H9 (cell line): ENCODE data around the gene MFSD2B. TPM values are rescaled to one million over a fixed set of nuclear protein-coding genes. Genes with fewer than 3 reads are reported as not detected.

Experiments
- DNase-seq: peaks from one replicate; pipeline ENCODE4 v3.0.0-alpha.2; 2017
- H2AFZ ChIP-seq: one replicate; pipeline ENCODE4 v1.6.1; 2013; ENCODE audit warnings: mild to moderate bottlenecking, low read length, control low read depth, moderate library complexity
- H2AK5ac ChIP-seq: 2 replicates; pipeline ENCODE4 v1.6.1; 2013; ENCODE audit warnings: low read length, control low read depth, mixed read lengths; ENCODE audit not compliant: insufficient read length
- H2BK120ac ChIP-seq: one replicate; pipeline ENCODE4 v1.6.1; 2013; ENCODE audit warnings: low read depth, mild to moderate bottlenecking, low read length, control low read depth, inconsistent platforms; ENCODE audit not compliant: poor library complexity, severe bottlenecking
- H2BK12ac ChIP-seq: 2 replicates; pipeline ENCODE4 v1.6.1; 2013; ENCODE audit warnings: low read length, control low read depth, mixed read lengths, low read depth; ENCODE audit not compliant: insufficient read length
- H2BK15ac ChIP-seq: 2 replicates; pipeline ENCODE4 v1.6.1; 2013; ENCODE audit warnings: low read depth, low read length, control low read depth
- H2BK20ac ChIP-seq: one replicate; pipeline ENCODE4 v1.6.1; 2013; ENCODE audit warnings: low read depth, mild to moderate bottlenecking, low read length, control low read depth, inconsistent platforms; ENCODE audit not compliant: poor library complexity, severe bottlenecking
- H2BK5ac ChIP-seq: 2 replicates; pipeline ENCODE4 v1.6.1; 2013; ENCODE audit warnings: low read length, control low read depth, mixed read lengths; ENCODE audit not compliant: insufficient read length
- H3K14ac ChIP-seq: 2 replicates; pipeline ENCODE4 v1.6.1; 2013; ENCODE audit warnings: low read length, control low read depth; ENCODE audit not compliant: insufficient read depth
- H3K18ac ChIP-seq: 2 replicates; pipeline ENCODE4 v1.6.1; 2013; ENCODE audit warnings: low read depth, mild to moderate bottlenecking, mixed read lengths, low read length, control low read depth; ENCODE audit not compliant: insufficient read length
- H3K23ac ChIP-seq: 2 replicates; pipeline ENCODE4 v1.6.1; 2013; ENCODE audit warnings: low read length, control low read depth, mixed read lengths, low read depth; ENCODE audit not compliant: insufficient read length
- H3K23me2 ChIP-seq: 2 replicates; pipeline ENCODE4 v1.6.1; 2013; ENCODE audit warnings: low read depth, mild to moderate bottlenecking, mixed read lengths, low read length, control low read depth; ENCODE audit not compliant: insufficient read length, poor library complexity, severe bottlenecking
- H3K27ac ChIP-seq: 2 replicates; pipeline ENCODE4 v1.5.1; 2013; ENCODE audit warnings: low read length, control low read depth, mixed read lengths, low read depth; ENCODE audit not compliant: insufficient read length
- H3K27me3 ChIP-seq: 2 replicates; pipeline ENCODE4 v1.6.1; 2013; ENCODE audit warnings: low read length, control low read depth, inconsistent platforms; ENCODE audit not compliant: insufficient read depth
- H3K4ac ChIP-seq: 2 replicates; pipeline ENCODE4 v1.6.1; 2013; ENCODE audit warnings: low read depth, mild to moderate bottlenecking, control low read depth, inconsistent platforms, low read length, moderate library complexity
- H3K4me1 ChIP-seq: 2 replicates; pipeline ENCODE4 v1.6.1; 2013; ENCODE audit warnings: low read length, control low read depth, inconsistent platforms; ENCODE audit not compliant: insufficient read depth
- H3K4me2 ChIP-seq: 2 replicates; pipeline ENCODE4 v1.6.1; 2013; ENCODE audit warnings: low read length, control low read depth, mixed read lengths; ENCODE audit not compliant: insufficient read length, insufficient read depth
- H3K56ac ChIP-seq: 2 replicates; pipeline ENCODE4 v1.6.1; 2013; ENCODE audit warnings: low read depth, mild to moderate bottlenecking, mixed read lengths, low read length, control low read depth; ENCODE audit not compliant: insufficient read length
- H3K79me1 ChIP-seq: 2 replicates; pipeline ENCODE4 v1.6.1; 2013; ENCODE audit warnings: low read depth, mild to moderate bottlenecking, moderate library complexity, low read length, control low read depth, inconsistent platforms; ENCODE audit not compliant: insufficient read depth, poor library complexity, severe bottlenecking
- H3K79me2 ChIP-seq: 2 replicates; pipeline ENCODE4 v1.6.1; 2013; ENCODE audit warnings: low read length, control low read depth, inconsistent platforms; ENCODE audit not compliant: insufficient read depth
- H3K9ac ChIP-seq: 2 replicates; pipeline ENCODE4 v1.6.1; 2013; ENCODE audit warnings: low read length, control low read depth, mixed read lengths; ENCODE audit not compliant: insufficient read length; ENCODE audit errors: extremely low read depth
- H3K9me3 ChIP-seq: one replicate; pipeline ENCODE4 v1.6.1; 2013; ENCODE audit warnings: low read depth, low read length, inconsistent platforms; ENCODE audit not compliant: control insufficient read depth
- H3T11ph ChIP-seq: one replicate; pipeline ENCODE4 v1.6.1; 2013; ENCODE audit warnings: mild to moderate bottlenecking, low read length, control low read depth, inconsistent platforms
- H4K20me1 ChIP-seq: one replicate; pipeline ENCODE4 v1.6.1; 2013; ENCODE audit not compliant: control insufficient read depth, insufficient read length, insufficient read depth
- H4K5ac ChIP-seq: 2 replicates; pipeline ENCODE4 v1.6.1; 2013; ENCODE audit warnings: low read depth, mild to moderate bottlenecking, mixed read lengths, low read length, control low read depth; ENCODE audit not compliant: insufficient read length
- H4K8ac ChIP-seq: replicated peaks from 2 replicates; pipeline ENCODE4 v1.6.1; 2013; ENCODE audit warnings: low read length, control low read depth, mixed read lengths, low read depth; ENCODE audit not compliant: insufficient read length
- H4K91ac ChIP-seq: 2 replicates; pipeline ENCODE4 v1.6.1; 2013; ENCODE audit warnings: low read depth, mild to moderate bottlenecking, moderate library complexity, mixed read lengths, low read length, control low read depth; ENCODE audit not compliant: insufficient read length
- H3K27ac Mint-ChIP-seq, 3 experiments: 2 replicates in 2 of 3; 3 replicates in 1 of 3; pipeline ENCODE4 v1.8.0; 2020 to 2021; ENCODE audit warnings: mixed read lengths in 3 of 3, mild to moderate bottlenecking in 1 of 3, moderate library complexity in 1 of 3
- H3K27me3 Mint-ChIP-seq: 2 replicates; pipeline ENCODE4 v1.8.0; 2021; ENCODE audit warnings: low read depth, mild to moderate bottlenecking, moderate library complexity, mixed read lengths
- H3K36me3 Mint-ChIP-seq, 3 experiments: 2 replicates in 2 of 3; 3 replicates in 1 of 3; pipeline ENCODE4 v1.8.0; 2020 to 2021; ENCODE audit warnings: low read depth in 3 of 3, mixed read lengths in 3 of 3; ENCODE audit not compliant: insufficient read depth in 1 of 3
- H3K4me1 Mint-ChIP-seq, 2 experiments: 2 replicates each; pipeline ENCODE4 v1.8.0; 2020; ENCODE audit warnings: mixed read lengths in 2 of 2
- H3K4me3 Mint-ChIP-seq, 2 experiments: 2 replicates in 1 of 2; 3 replicates in 1 of 2; pipeline ENCODE4 v1.8.0; 2020 to 2021; ENCODE audit warnings: mild to moderate bottlenecking in 2 of 2, mixed read lengths in 2 of 2, moderate library complexity in 1 of 2
- H3K9me3 Mint-ChIP-seq, 2 experiments: 2 replicates in 1 of 2; 3 replicates in 1 of 2; pipeline ENCODE4 v1.8.0; 2020; ENCODE audit warnings: mild to moderate bottlenecking in 2 of 2, mixed read lengths in 2 of 2, moderate library complexity in 1 of 2
- total RNA-seq: library from RNA; stranded (reverse); gene quantifications from 2 replicates; pipeline ENCODE4 v1.2.1, GENCODE V29; 2021
- TF ChIP-seq, protein P1 (sequence below): fragments of 200-600 bp; sonication (generic); conservative IDR thresholded peaks from 3 replicates; pipeline ENCODE4 v1.8.0; 2021; ENCODE audit warnings: antibody characterized with exemption, mild to moderate bottlenecking

The MFSD2B gene
- total RNA-seq, 1 experiment from 2014 or later: 1.3 TPM

DNA sequence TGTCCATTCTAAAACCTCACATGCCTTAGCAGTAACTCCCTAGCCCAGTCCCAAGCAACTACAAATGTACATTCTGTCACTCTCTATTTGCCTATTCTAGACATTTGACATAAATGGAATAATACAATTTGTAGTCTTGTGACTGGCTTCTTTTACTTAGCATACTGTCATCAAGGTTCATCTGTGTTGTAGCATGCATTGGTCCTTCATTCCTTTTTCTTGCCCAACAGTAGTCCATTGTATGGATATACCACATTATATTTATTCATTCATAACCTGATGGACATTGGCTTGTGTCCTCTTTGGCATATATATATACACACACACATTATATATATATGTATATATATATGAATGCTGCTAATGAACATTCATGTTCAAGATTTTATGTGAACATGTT, 2.2 kb upstream of the MFSD2B start:
- no peaks in the 10 kb centered on the region for H3K9me3 ChIP-seq
- H3K4me1 Mint-ChIP-seq: peaks cover 20 to 21% of the 10 kb centered on the region in 2 experiments
- no peak overlapping the region for H4K8ac ChIP-seq
- peaks cover 15% of the 10 kb centered on the region for H3K27me3 Mint-ChIP-seq
- no peak overlapping the region for H2BK20ac ChIP-seq
- H3K27me3 ChIP-seq: no peaks in the 10 kb centered on the region; the same call in 1 of the 2 replicates
- no peak for DNase-seq
- H2AK5ac ChIP-seq: no peak overlapping the region
- no peak overlapping the region for H3K4ac ChIP-seq
- no peak overlapping the region for H4K91ac ChIP-seq
- no peaks in the 10 kb centered on the region for H3K79me1 ChIP-seq
- H2BK120ac ChIP-seq: no peak overlapping the region
- no peaks in the 10 kb centered on the region for H3K79me2 ChIP-seq
- H3T11ph ChIP-seq: no peak overlapping the region
- H3K4me3 Mint-ChIP-seq: no peak overlapping the region
- no peak overlapping the region for H3K27ac ChIP-seq
- H3K23me2 ChIP-seq: no peaks in the 10 kb centered on the region
- no peak overlapping the region for H2AFZ ChIP-seq
- no peak overlapping the region for H3K4me2 ChIP-seq
- TF ChIP-seq, protein P1, sequence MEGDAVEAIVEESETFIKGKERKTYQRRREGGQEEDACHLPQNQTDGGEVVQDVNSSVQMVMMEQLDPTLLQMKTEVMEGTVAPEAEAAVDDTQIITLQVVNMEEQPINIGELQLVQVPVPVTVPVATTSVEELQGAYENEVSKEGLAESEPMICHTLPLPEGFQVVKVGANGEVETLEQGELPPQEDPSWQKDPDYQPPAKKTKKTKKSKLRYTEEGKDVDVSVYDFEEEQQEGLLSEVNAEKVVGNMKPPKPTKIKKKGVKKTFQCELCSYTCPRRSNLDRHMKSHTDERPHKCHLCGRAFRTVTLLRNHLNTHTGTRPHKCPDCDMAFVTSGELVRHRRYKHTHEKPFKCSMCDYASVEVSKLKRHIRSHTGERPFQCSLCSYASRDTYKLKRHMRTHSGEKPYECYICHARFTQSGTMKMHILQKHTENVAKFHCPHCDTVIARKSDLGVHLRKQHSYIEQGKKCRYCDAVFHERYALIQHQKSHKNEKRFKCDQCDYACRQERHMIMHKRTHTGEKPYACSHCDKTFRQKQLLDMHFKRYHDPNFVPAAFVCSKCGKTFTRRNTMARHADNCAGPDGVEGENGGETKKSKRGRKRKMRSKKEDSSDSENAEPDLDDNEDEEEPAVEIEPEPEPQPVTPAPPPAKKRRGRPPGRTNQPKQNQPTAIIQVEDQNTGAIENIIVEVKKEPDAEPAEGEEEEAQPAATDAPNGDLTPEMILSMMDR: no peak
- no peak overlapping the region for H3K18ac ChIP-seq
- no peak overlapping the region for H3K23ac ChIP-seq
- no peak overlapping the region for H3K9ac ChIP-seq
- no peak overlapping the region for H2BK15ac ChIP-seq
- no peaks in the 10 kb centered on the region for H3K36me3 Mint-ChIP-seq
- H4K20me1 ChIP-seq: no peaks in the 10 kb centered on the region
- H3K9me3 Mint-ChIP-seq: no peaks in the 10 kb centered on the region
- H2BK12ac ChIP-seq: no peak overlapping the region
- H3K4me1 ChIP-seq: no peaks in the 10 kb centered on the region; the same call in 1 of the 2 replicates
- no peak overlapping the region for H4K5ac ChIP-seq
- H3K27ac Mint-ChIP-seq: no peak overlapping the region
- H3K56ac ChIP-seq: no peak overlapping the region
- no peak overlapping the region for H3K14ac ChIP-seq
- no peak overlapping the region for H2BK5ac ChIP-seq
